ENCODE results near the gene KIF19. TPM values are rescaled to one million over a fixed set of nuclear protein-coding genes. Genes with fewer than 3 reads are reported as not detected.

The KIF19 gene
- total RNA-seq, 1 donor = not detected

GRCh38 chr17:74329378-74329777 is 3.4 kb downstream of the KIF19 start:
- Histone ChIP-seq H4K20me1 (ENCODE audit: insufficient read depth, low read length) (no peaks in the 10 kb centered on the region), H3K36me3 (ENCODE audit: insufficient read depth, low read length) (no peaks in the 10 kb centered on the region), H3K27ac (ENCODE audit: low read depth, low read length) (no peak overlapping the region), H2AFZ (ENCODE audit: low read length) (no peak overlapping the region), H3K4me1 (ENCODE audit: insufficient read depth, low read length) (no peaks in the 10 kb centered on the region), H3K79me2 (ENCODE audit: insufficient read depth, low read length) (no peaks in the 10 kb centered on the region), H3K27me3 (ENCODE audit: insufficient read depth, low read length) (peaks cover 13% of the 10 kb centered on the region), H3K4me2 (ENCODE audit: insufficient read depth, low read length) (no peak overlapping the region), H3K9me3 (ENCODE audit: low read depth, low read length) (no peaks in the 10 kb centered on the region), H3K4me3 (ENCODE audit: insufficient read depth, low read length) (no peak overlapping the region)
- no peak for TF ChIP-seq CTCF (IDR thresholded peaks at IDR 0.05; ENCODE audit: extremely low read depth, low read depth, low read length)
- DNase-seq (ENCODE audit: insufficient read length, low spot score, missing footprints) = no peak

- no peak for TF ChIP-seq CTCF (IDR thresholded peaks at IDR 0.05; ENCODE audit: extremely low read depth, low read depth, low read length)
- Histone ChIP-seq H3K4me1 (ENCODE audit: insufficient read depth, low read length) (no peaks in the 10 kb centered on the region), H3K27me3 (ENCODE audit: insufficient read depth, low read length) (peaks cover 8% of the 10 kb centered on the region)
These were observed 4.4 kb downstream of the KIF19 start for GRCh38 chr17:74330446-74330845.

GRCh38 chr17:74332017-74332650 is 6.1 kb downstream of the KIF19 start:
- Histone ChIP-seq H3K79me2 (ENCODE audit: insufficient read depth, low read length) (no peaks in the 10 kb centered on the region), H3K9me3 (ENCODE audit: low read depth, low read length) (no peaks in the 10 kb centered on the region), H3K27ac (ENCODE audit: low read depth, low read length) (no peak overlapping the region), H4K20me1 (ENCODE audit: insufficient read depth, low read length) (no peaks in the 10 kb centered on the region), H3K4me1 (ENCODE audit: insufficient read depth, low read length) (no peaks in the 10 kb centered on the region), H3K27me3 (ENCODE audit: insufficient read depth, low read length) (peaks cover 2% of the 10 kb centered on the region), H3K4me3 (ENCODE audit: insufficient read depth, low read length) (no peak overlapping the region), H3K36me3 (ENCODE audit: insufficient read depth, low read length) (no peaks in the 10 kb centered on the region), H3K4me2 (ENCODE audit: insufficient read depth, low read length) (no peak overlapping the region), H2AFZ (ENCODE audit: low read length) (no peak overlapping the region)
- no peak for DNase-seq (ENCODE audit: insufficient read length, low spot score, missing footprints)
- TF ChIP-seq CTCF (IDR thresholded peaks at IDR 0.05; ENCODE audit: extremely low read depth, low read depth, low read length) = no peak

More at GRCh38 chr17:74330446-74330845, 4.4 kb downstream of the KIF19 start:
- Histone ChIP-seq H3K79me2 (ENCODE audit: insufficient read depth, low read length) (no peaks in the 10 kb centered on the region), H3K4me2 (ENCODE audit: insufficient read depth, low read length) (no peak overlapping the region), H3K4me3 (ENCODE audit: insufficient read depth, low read length) (no peak overlapping the region), H4K20me1 (ENCODE audit: insufficient read depth, low read length) (no peaks in the 10 kb centered on the region), H3K27ac (ENCODE audit: low read depth, low read length) (no peak overlapping the region), H3K36me3 (ENCODE audit: insufficient read depth, low read length) (no peaks in the 10 kb centered on the region), H2AFZ (ENCODE audit: low read length) (no peak overlapping the region), H3K9me3 (ENCODE audit: low read depth, low read length) (no peaks in the 10 kb centered on the region)
- DNase-seq (ENCODE audit: insufficient read length, low spot score, missing footprints) = no peak

- Histone ChIP-seq H3K9me3 (ENCODE audit: low read depth, low read length) (no peaks in the 10 kb centered on the region), H3K79me2 (ENCODE audit: insufficient read depth, low read length) (no peaks in the 10 kb centered on the region), H3K4me2 (ENCODE audit: insufficient read depth, low read length) (no peak overlapping the region), H3K27ac (ENCODE audit: low read depth, low read length) (no peak overlapping the region), H2AFZ (ENCODE audit: low read length) (no peak overlapping the region), H3K27me3 (ENCODE audit: insufficient read depth, low read length) (peaks cover 7% of the 10 kb centered on the region), H3K4me3 (ENCODE audit: insufficient read depth, low read length) (no peak overlapping the region), H3K36me3 (ENCODE audit: insufficient read depth, low read length) (no peaks in the 10 kb centered on the region), H4K20me1 (ENCODE audit: insufficient read depth, low read length) (no peaks in the 10 kb centered on the region), H3K4me1 (ENCODE audit: insufficient read depth, low read length) (no peaks in the 10 kb centered on the region)
- TF ChIP-seq CTCF (IDR thresholded peaks at IDR 0.05; ENCODE audit: extremely low read depth, low read depth, low read length) = no peak
- no peak for DNase-seq (ENCODE audit: insufficient read length, low spot score, missing footprints)
These were observed 6.8 kb downstream of the KIF19 start for GRCh38 chr17:74332763-74333283.

All from osteoblast (primary cell).